Naive thymus-derived CD8-positive, alpha-beta T cell (primary cell): ENCODE data around the gene RDH14. TPM values are rescaled to one million over a fixed set of nuclear protein-coding genes. Genes with fewer than 3 reads are reported as not detected.

Experiments used
- ATAC-seq, 2 donors: fragments of 150-1000 bp; cut with Tn5 transposase in 1 of 2; sonication (Bioruptor Pico), chemical (Tn5 transposase) in 1 of 2; 1 replicate in 1 of 2; 2 replicates in 1 of 2; pipeline ENCODE4 v1.10.0; 2021; ENCODE audit warnings: mild to moderate bottlenecking in 2 of 2, moderate library complexity in 2 of 2
- POLR2A ChIA-PET: fragments of 350-600 bp; sonication (Branson Sonifier 250); formaldehyde crosslinking; loops from one replicate; lab custom pipeline; 2021; ENCODE audit warnings: antibody characterized with exemption; lab: Charles Lee
- DNase-seq, 10 donors: peaks; one replicate each; pipeline versions ENCODE4 v3.0.0 to v3.0.0-alpha.2; 2020 to 2022
- H3K27ac Mint-ChIP-seq, 10 donors: one replicate each; pipeline ENCODE4 v1.8.0; 2020 to 2022; ENCODE audit warnings: mild to moderate bottlenecking in 10 of 10, mixed read lengths in 10 of 10, moderate library complexity in 4 of 10, inconsistent platforms in 1 of 10
- H3K27me3 Mint-ChIP-seq, 5 donors: one replicate each; pipeline ENCODE4 v1.8.0; 2021 to 2022; ENCODE audit warnings: mixed read lengths in 5 of 5
- H3K36me3 Mint-ChIP-seq, 3 donors: one replicate each; pipeline ENCODE4 v1.8.0; 2020 to 2022; ENCODE audit warnings: mixed read lengths in 3 of 3, mild to moderate bottlenecking in 2 of 3, inconsistent platforms in 1 of 3
- H3K4me1 Mint-ChIP-seq, 4 donors: one replicate each; pipeline ENCODE4 v1.8.0; 2021 to 2022; ENCODE audit warnings: mixed read lengths in 4 of 4
- H3K4me3 Mint-ChIP-seq, 10 donors: one replicate each; pipeline ENCODE4 v1.8.0; 2020 to 2022; ENCODE audit warnings: mild to moderate bottlenecking in 10 of 10, mixed read lengths in 10 of 10, moderate library complexity in 6 of 10, inconsistent platforms in 1 of 10
- H3K9me3 Mint-ChIP-seq, 9 donors: one replicate each; pipeline ENCODE4 v1.8.0; 2020 to 2022; ENCODE audit warnings: mixed read lengths in 9 of 9, mild to moderate bottlenecking in 3 of 9, inconsistent platforms in 1 of 9, moderate library complexity in 1 of 9
- polyA plus RNA-seq, 3 donors: library from polyadenylated mRNA; unstranded; fragments of 300-500 nt; fragmentation: Illumina TruSeq; gene quantifications; one replicate each; pipeline ENCODE4 v1.2.3, GENCODE V29; 2021
- total RNA-seq, 8 experiments: library from RNA in 2 of 8; stranded (reverse) in 2 of 8; gene quantifications; one replicate each; pipeline ENCODE4 v1.2.3 and lab custom pipeline; 2021 to 2026

The RDH14 gene
- total RNA-seq (10 to 100 TPM; 21.6 to 21.8 TPM), polyA plus RNA-seq (10 to 100 TPM; 46.3 to 56.2 (median 52.1) TPM), total RNA-seq (lab: John Stamatoyannopoulos, UW) (8.4 to 24.9 (median 17.4) reads per million in 6 experiments)

- peak within 1 kb of the TSS; percentile 88 to 99 (median 98) for H3K27ac Mint-ChIP-seq
- H3K4me1 Mint-ChIP-seq, result peaks cover 27 to 55% (median 50%) of the 10 kb centered on the region in 4 donors
- POLR2A ChIA-PET, result interaction anchor here (0.7 to 2.3 kb wide), 14 partner anchors 9 to 1887 kb away, joined by 3 to 21 read pairs (median 4); partner anchors contain the start of genes GEN1, RHOB, SMC6 and TTC32
- peak; percentile 88 to 89 for ATAC-seq
- H3K27me3 Mint-ChIP-seq, result no peaks in the 10 kb centered on the region
- peaks cover 14 to 48% (median 31%) of the 10 kb centered on the region in 3 donors for H3K36me3 Mint-ChIP-seq
- H3K4me3 Mint-ChIP-seq, result peak within 1 kb of the TSS; percentile 82 to 97 (median 94)
- peaks cover 0 to 15% (median 4%) of the 10 kb centered on the region in 9 donors for H3K9me3 Mint-ChIP-seq
- peak; percentile 85 to 97 (median 96) for DNase-seq
Measured at GRCh38 chr2:18560031-18560796, at the start of gene RDH14. Gene RDH14 (minus strand): TSS chr2:18560653. CDS start chr2:18560572, 81 bp downstream.

GRCh38 chr2:18610090-18610489 is 49.6 kb upstream of the RDH14 start:
- POLR2A ChIA-PET, result no interaction called here
- no peak overlapping the region for H3K4me3 Mint-ChIP-seq
- H3K27me3 Mint-ChIP-seq, result no peaks in the 10 kb centered on the region
- peaks cover 2 to 6% (median 3%) of the 10 kb centered on the region in 4 donors for H3K4me1 Mint-ChIP-seq
- H3K36me3 Mint-ChIP-seq, result peaks cover 9 to 18% (median 10%) of the 10 kb centered on the region in 3 donors
- DNase-seq, result no peak
- no peak for ATAC-seq
- H3K27ac Mint-ChIP-seq, result no peak overlapping the region
- H3K9me3 Mint-ChIP-seq, result no peaks in the 10 kb centered on the region

- no peaks in the 10 kb centered on the region for H3K9me3 Mint-ChIP-seq
- POLR2A ChIA-PET, result interaction anchor here (1.6 kb wide), 1 partner anchor 45 kb away, joined by 5 read pairs; the partner anchor contains the start of gene RDH14
- H3K27me3 Mint-ChIP-seq, result no peaks in the 10 kb centered on the region
- peak in 1 of 10 donors; percentile 57 for DNase-seq
- peak overlapping the region in 2 of 10 donors; percentile 65 to 69 for H3K4me3 Mint-ChIP-seq
- H3K36me3 Mint-ChIP-seq, result peaks cover 9 to 13% (median 12%) of the 10 kb centered on the region in 3 donors
- ATAC-seq, result peak in 1 of 2 donors; percentile 72
- peaks cover 2 to 12% (median 4%) of the 10 kb centered on the region in 4 donors for H3K4me1 Mint-ChIP-seq
- peak overlapping the region in 3 of 10 donors; percentile 69 to 93 (median 89) for H3K27ac Mint-ChIP-seq
Measured at GRCh38 chr2:18605115-18605514, 44.7 kb upstream of the RDH14 start.

- H3K9me3 Mint-ChIP-seq, result no peaks in the 10 kb centered on the region
- ATAC-seq, result no peak
- no peaks in the 10 kb centered on the region for H3K27me3 Mint-ChIP-seq
- POLR2A ChIA-PET, result interaction anchor here (1.6 kb wide), 1 partner anchor 44 kb away, joined by 5 read pairs; the partner anchor contains the start of gene RDH14
- H3K4me3 Mint-ChIP-seq, result no peak overlapping the region
- H3K27ac Mint-ChIP-seq, result peak overlapping the region in 1 of 10 donors; percentile 21
- peaks cover 2 to 12% (median 4%) of the 10 kb centered on the region in 4 donors for H3K4me1 Mint-ChIP-seq
- H3K36me3 Mint-ChIP-seq, result peaks cover 8 to 12% (median 9%) of the 10 kb centered on the region in 3 donors
- no peak for DNase-seq
Measured at GRCh38 chr2:18604531-18604885, 44.1 kb upstream of the RDH14 start.

- ATAC-seq (no peak), DNase-seq (no peak)
- no peaks in the 10 kb centered on the region for H3K27me3 Mint-ChIP-seq
- peaks cover 5 to 8% (median 7%) of the 10 kb centered on the region in 3 donors for H3K36me3 Mint-ChIP-seq
- H3K4me1 Mint-ChIP-seq, result peaks cover 2 to 12% (median 4%) of the 10 kb centered on the region in 4 donors
- no peak overlapping the region for H3K4me3 Mint-ChIP-seq
- POLR2A ChIA-PET, result interaction anchor here (1.6 kb wide), 1 partner anchor 43 kb away, joined by 5 read pairs; the partner anchor contains the start of gene RDH14
- H3K9me3 Mint-ChIP-seq, result no peaks in the 10 kb centered on the region
- no peak overlapping the region for H3K27ac Mint-ChIP-seq
Measured at GRCh38 chr2:18603854-18604530, 43.5 kb upstream of the RDH14 start.

- H3K4me3 Mint-ChIP-seq, result no peak overlapping the region
- peaks cover 7 to 8% (median 8%) of the 10 kb centered on the region in 3 donors for H3K36me3 Mint-ChIP-seq
- H3K9me3 Mint-ChIP-seq, result no peaks in the 10 kb centered on the region
- H3K27ac Mint-ChIP-seq, result no peak overlapping the region
- no peaks in the 10 kb centered on the region for H3K27me3 Mint-ChIP-seq
- H3K4me1 Mint-ChIP-seq, result peaks cover 2 to 12% (median 4%) of the 10 kb centered on the region in 4 donors
- no peak for DNase-seq
- POLR2A ChIA-PET, result no interaction called here
- no peak for ATAC-seq
Measured at GRCh38 chr2:18602298-18602697, 41.8 kb upstream of the RDH14 start.

- POLR2A ChIA-PET, result no interaction called here
- H3K27me3 Mint-ChIP-seq, result no peaks in the 10 kb centered on the region
- peaks cover 0 to 24% (median 12%) of the 10 kb centered on the region in 3 donors for H3K36me3 Mint-ChIP-seq
- ATAC-seq (no peak), DNase-seq (no peak)
- H3K4me1 Mint-ChIP-seq, result peaks cover under 1 to 7% (median 2%) of the 10 kb centered on the region in 4 donors
- peaks cover 0 to 6% (median 0%) of the 10 kb centered on the region in 9 donors for H3K9me3 Mint-ChIP-seq
- no peak overlapping the region for H3K4me3 Mint-ChIP-seq
- H3K27ac Mint-ChIP-seq, result no peak overlapping the region
Measured at GRCh38 chr2:18600255-18600613, 39.8 kb upstream of the RDH14 start.

- peaks cover 0 to 6% (median 0%) of the 10 kb centered on the region in 9 donors for H3K9me3 Mint-ChIP-seq
- POLR2A ChIA-PET, result no interaction called here
- H3K4me1 Mint-ChIP-seq, result peaks cover 0 to 3% (median under 1%) of the 10 kb centered on the region in 4 donors
- no peak overlapping the region for H3K4me3 Mint-ChIP-seq
- H3K27ac Mint-ChIP-seq, result no peak overlapping the region
- no peak for ATAC-seq
- H3K36me3 Mint-ChIP-seq, result peaks cover 0 to 25% (median 15%) of the 10 kb centered on the region in 3 donors
- no peak for DNase-seq
- no peaks in the 10 kb centered on the region for H3K27me3 Mint-ChIP-seq
Measured at GRCh38 chr2:18599509-18600254, 39.2 kb upstream of the RDH14 start.

GRCh38 chr2:18598848-18599484 is 38.5 kb upstream of the RDH14 start:
- no peak for ATAC-seq
- Mint-ChIP-seq H3K9me3 (peaks cover 0 to 6% (median 0%) of the 10 kb centered on the region in 9 donors), H3K4me1 (no peaks in the 10 kb centered on the region), H3K36me3 (peaks cover under 1 to 27% (median 15%) of the 10 kb centered on the region in 3 donors), H3K27ac (no peak overlapping the region), H3K4me3 (no peak overlapping the region), H3K27me3 (no peaks in the 10 kb centered on the region)
- no peak for DNase-seq
- POLR2A ChIA-PET, result no interaction called here

- POLR2A ChIA-PET, result no interaction called here
- no peaks in the 10 kb centered on the region for H3K27me3 Mint-ChIP-seq
- no peak overlapping the region for H3K4me3 Mint-ChIP-seq
- H3K9me3 Mint-ChIP-seq, result peaks cover 0 to 9% (median 0%) of the 10 kb centered on the region in 9 donors
- peaks cover 7 to 36% (median 22%) of the 10 kb centered on the region in 3 donors for H3K36me3 Mint-ChIP-seq
- H3K27ac Mint-ChIP-seq, result no peak overlapping the region
- H3K4me1 Mint-ChIP-seq, result no peaks in the 10 kb centered on the region
- ATAC-seq (no peak), DNase-seq (no peak)
Measured at GRCh38 chr2:18597618-18598017, 37.2 kb upstream of the RDH14 start.

GRCh38 chr2:18596993-18597392 is 36.5 kb upstream of the RDH14 start:
- peaks cover 7 to 36% (median 27%) of the 10 kb centered on the region in 3 donors for H3K36me3 Mint-ChIP-seq
- no peaks in the 10 kb centered on the region for H3K4me1 Mint-ChIP-seq
- H3K27ac Mint-ChIP-seq, result no peak overlapping the region
- no peak for DNase-seq
- no peak overlapping the region for H3K4me3 Mint-ChIP-seq
- POLR2A ChIA-PET, result no interaction called here
- no peaks in the 10 kb centered on the region for H3K27me3 Mint-ChIP-seq
- ATAC-seq, result no peak
- peaks cover 0 to 9% (median 0%) of the 10 kb centered on the region in 9 donors for H3K9me3 Mint-ChIP-seq
